ENCODE measurements around the gene SNUPN.

Gene SNUPN

DNA sequence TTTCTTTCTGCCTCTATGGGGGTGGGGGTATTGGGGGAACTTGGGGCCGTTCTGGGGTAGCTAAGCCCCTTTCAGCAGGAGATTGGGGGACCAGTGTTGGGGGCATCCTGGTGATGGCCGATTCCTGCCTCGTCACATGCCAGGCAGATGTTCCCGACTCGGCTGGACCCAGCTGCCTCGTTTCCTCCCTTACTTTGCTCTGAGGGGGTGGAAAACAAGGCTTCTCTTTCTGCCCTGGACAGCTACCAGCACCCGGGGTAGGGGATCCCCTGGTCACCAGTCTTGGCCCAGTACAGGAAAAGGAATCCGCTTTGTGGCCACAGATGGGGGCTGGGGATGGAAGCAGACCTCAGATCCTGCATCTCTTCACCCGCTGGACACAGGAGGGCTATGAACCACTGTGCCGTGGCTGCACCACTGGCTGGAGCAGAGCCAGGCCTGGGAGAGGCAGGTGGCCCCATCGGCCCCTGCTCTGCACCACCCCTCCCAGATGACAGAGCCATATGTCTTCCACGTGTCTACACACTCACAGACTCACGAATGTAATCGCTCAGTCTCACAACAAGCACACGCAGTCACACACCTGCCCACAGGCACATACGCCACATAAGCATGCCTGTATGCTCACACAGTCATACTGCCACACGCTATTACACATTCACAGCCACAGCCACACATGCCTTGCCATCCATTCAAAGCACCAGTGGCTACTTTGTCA is 34.6 kb upstream of the SNUPN start:
- TF ChIP-seq YY1 (IDR thresholded peaks at IDR 0.05; ENCODE audit: insufficient read depth, insufficient read length) = no peak
- TF ChIP-seq SUZ12 (IDR thresholded peaks at IDR 0.05; ENCODE audit: extremely low read depth, insufficient read depth, insufficient read length) = no peak
- no peak for TF ChIP-seq ZNF274 (IDR thresholded peaks at IDR 0.05; ENCODE audit: low read depth, low read length)
- Histone ChIP-seq H3K9ac (ENCODE audit: insufficient read length, low read depth) (peak overlapping the region; percentile 11), H3K4me1 (ENCODE audit: insufficient read depth, insufficient read length) (peaks cover 8% of the 10 kb centered on the region), H3K27me3 (ENCODE audit: insufficient read depth, insufficient read length) (no peaks in the 10 kb centered on the region), H3K36me3 (ENCODE audit: insufficient read depth, insufficient read length, low read length) (peaks cover 48% of the 10 kb centered on the region), H3K9me3 (ENCODE audit: insufficient read depth, low read length) (no peaks in the 10 kb centered on the region), H3K4me3 (ENCODE audit: insufficient read length, low read depth) (no peak overlapping the region)
- no peak for DNase-seq (ENCODE audit: low read depth, low spot score)

- Histone ChIP-seq H3K9me3 (ENCODE audit: insufficient read depth, low read length) (no peaks in the 10 kb centered on the region), H3K4me1 (ENCODE audit: insufficient read depth, insufficient read length) (peaks cover 8% of the 10 kb centered on the region), H3K27me3 (ENCODE audit: insufficient read depth, insufficient read length) (no peaks in the 10 kb centered on the region), H3K9ac (ENCODE audit: insufficient read length, low read depth) (no peak overlapping the region), H3K36me3 (ENCODE audit: insufficient read depth, insufficient read length, low read length) (peaks cover 56% of the 10 kb centered on the region), H3K4me3 (ENCODE audit: insufficient read length, low read depth) (no peak overlapping the region)
- no peak for TF ChIP-seq YY1 (IDR thresholded peaks at IDR 0.05; ENCODE audit: insufficient read depth, insufficient read length)
- TF ChIP-seq SUZ12 (IDR thresholded peaks at IDR 0.05; ENCODE audit: extremely low read depth, insufficient read depth, insufficient read length) = no peak
- no peak for TF ChIP-seq ZNF274 (IDR thresholded peaks at IDR 0.05; ENCODE audit: low read depth, low read length)
- no peak for DNase-seq (ENCODE audit: low read depth, low spot score)
These were observed 33.7 kb upstream of the SNUPN start for GRCh38 chr15:75659141-75659771.

GRCh38 chr15:75656813-75657212 is 31.3 kb upstream of the SNUPN start:
- TF ChIP-seq YY1 (IDR thresholded peaks at IDR 0.05; ENCODE audit: insufficient read depth, insufficient read length) (no peak), SUZ12 (IDR thresholded peaks at IDR 0.05; ENCODE audit: extremely low read depth, insufficient read depth, insufficient read length) (no peak), ZNF274 (IDR thresholded peaks at IDR 0.05; ENCODE audit: low read depth, low read length) (no peak)
- no peak for DNase-seq (ENCODE audit: low read depth, low spot score)
- peaks cover 15% of the 10 kb centered on the region for H3K4me1 ChIP-seq (ENCODE audit: insufficient read depth, insufficient read length)

GRCh38 chr15:75656331-75656730 is 30.8 kb upstream of the SNUPN start:
- TF ChIP-seq SUZ12 (IDR thresholded peaks at IDR 0.05; ENCODE audit: extremely low read depth, insufficient read depth, insufficient read length) = no peak
- TF ChIP-seq YY1 (IDR thresholded peaks at IDR 0.05; ENCODE audit: insufficient read depth, insufficient read length) = no peak
- TF ChIP-seq ZNF274 (IDR thresholded peaks at IDR 0.05; ENCODE audit: low read depth, low read length) = no peak
- Histone ChIP-seq H3K4me1 (ENCODE audit: insufficient read depth, insufficient read length) (peaks cover 19% of the 10 kb centered on the region), H3K36me3 (ENCODE audit: insufficient read depth, insufficient read length, low read length) (peaks cover 79% of the 10 kb centered on the region), H3K4me3 (ENCODE audit: insufficient read length, low read depth) (no peak overlapping the region), H3K9me3 (ENCODE audit: insufficient read depth, low read length) (no peaks in the 10 kb centered on the region), H3K27me3 (ENCODE audit: insufficient read depth, insufficient read length) (no peaks in the 10 kb centered on the region), H3K9ac (ENCODE audit: insufficient read length, low read depth) (no peak overlapping the region)
- no peak for DNase-seq (ENCODE audit: low read depth, low spot score)

More at GRCh38 chr15:75656813-75657212, 31.3 kb upstream of the SNUPN start:
- H3K4me3 ChIP-seq (ENCODE audit: insufficient read length, low read depth) = no peak overlapping the region
- peaks cover 75% of the 10 kb centered on the region for H3K36me3 ChIP-seq (ENCODE audit: insufficient read depth, insufficient read length, low read length)
- no peaks in the 10 kb centered on the region for H3K9me3 ChIP-seq (ENCODE audit: insufficient read depth, low read length)
- H3K9ac ChIP-seq (ENCODE audit: insufficient read length, low read depth) = no peak overlapping the region
- no peaks in the 10 kb centered on the region for H3K27me3 ChIP-seq (ENCODE audit: insufficient read depth, insufficient read length)

- H3K9me3 ChIP-seq (ENCODE audit: insufficient read depth, low read length) = no peaks in the 10 kb centered on the region
- no peaks in the 10 kb centered on the region for H3K27me3 ChIP-seq (ENCODE audit: insufficient read depth, insufficient read length)
- peaks cover 83% of the 10 kb centered on the region for H3K36me3 ChIP-seq (ENCODE audit: insufficient read depth, insufficient read length, low read length)
- H3K4me3 ChIP-seq (ENCODE audit: insufficient read length, low read depth) = no peak overlapping the region
- peaks cover 23% of the 10 kb centered on the region for H3K4me1 ChIP-seq (ENCODE audit: insufficient read depth, insufficient read length)
- no peak for DNase-seq (ENCODE audit: low read depth, low spot score)
- H3K9ac ChIP-seq (ENCODE audit: insufficient read length, low read depth) = no peak overlapping the region
- TF ChIP-seq ZNF274 (IDR thresholded peaks at IDR 0.05; ENCODE audit: low read depth, low read length) = no peak
- no peak for TF ChIP-seq YY1 (IDR thresholded peaks at IDR 0.05; ENCODE audit: insufficient read depth, insufficient read length)
- no peak for TF ChIP-seq SUZ12 (IDR thresholded peaks at IDR 0.05; ENCODE audit: extremely low read depth, insufficient read depth, insufficient read length)
These were observed 30.4 kb upstream of the SNUPN start for GRCh38 chr15:75655931-75656330.

- no peaks in the 10 kb centered on the region for H3K9me3 ChIP-seq (ENCODE audit: insufficient read depth, low read length)
- TF ChIP-seq SUZ12 (IDR thresholded peaks at IDR 0.05; ENCODE audit: extremely low read depth, insufficient read depth, insufficient read length) = no peak
- TF ChIP-seq YY1 (IDR thresholded peaks at IDR 0.05; ENCODE audit: insufficient read depth, insufficient read length) = no peak
- TF ChIP-seq ZNF274 (IDR thresholded peaks at IDR 0.05; ENCODE audit: low read depth, low read length) = no peak
- H3K4me1 ChIP-seq (ENCODE audit: insufficient read depth, insufficient read length) = peaks cover 23% of the 10 kb centered on the region
- H3K27me3 ChIP-seq (ENCODE audit: insufficient read depth, insufficient read length) = no peaks in the 10 kb centered on the region
- H3K36me3 ChIP-seq (ENCODE audit: insufficient read depth, insufficient read length, low read length) = peaks cover 90% of the 10 kb centered on the region
- no peak for DNase-seq (ENCODE audit: low read depth, low spot score)
- H3K9ac ChIP-seq (ENCODE audit: insufficient read length, low read depth) = no peak overlapping the region
- no peak overlapping the region for H3K4me3 ChIP-seq (ENCODE audit: insufficient read length, low read depth)
These were observed 28.8 kb upstream of the SNUPN start for GRCh38 chr15:75654201-75654907.
